Stimulated activated CD8-positive, alpha-beta memory T cell treated with anti-CD3 and anti-CD28 coated beads, Interleukin-4, amount 100 ng/mL, for 48 hours (primary cell): ENCODE results near the gene NUP107.
A peak's percentile ranks its signal among the peaks of the same experiment; 100 is the strongest.
"Not testable (repeated sequence)": the region's sequence is repeated elsewhere in the genome, so short reads cannot be mapped to it uniquely, and the experiment has no call there.

ENCODE experiments used
- DNase-seq: peaks from one replicate; pipeline ENCODE4 v3.0.0-alpha.2; 2020

NUP107 gene

DNA sequence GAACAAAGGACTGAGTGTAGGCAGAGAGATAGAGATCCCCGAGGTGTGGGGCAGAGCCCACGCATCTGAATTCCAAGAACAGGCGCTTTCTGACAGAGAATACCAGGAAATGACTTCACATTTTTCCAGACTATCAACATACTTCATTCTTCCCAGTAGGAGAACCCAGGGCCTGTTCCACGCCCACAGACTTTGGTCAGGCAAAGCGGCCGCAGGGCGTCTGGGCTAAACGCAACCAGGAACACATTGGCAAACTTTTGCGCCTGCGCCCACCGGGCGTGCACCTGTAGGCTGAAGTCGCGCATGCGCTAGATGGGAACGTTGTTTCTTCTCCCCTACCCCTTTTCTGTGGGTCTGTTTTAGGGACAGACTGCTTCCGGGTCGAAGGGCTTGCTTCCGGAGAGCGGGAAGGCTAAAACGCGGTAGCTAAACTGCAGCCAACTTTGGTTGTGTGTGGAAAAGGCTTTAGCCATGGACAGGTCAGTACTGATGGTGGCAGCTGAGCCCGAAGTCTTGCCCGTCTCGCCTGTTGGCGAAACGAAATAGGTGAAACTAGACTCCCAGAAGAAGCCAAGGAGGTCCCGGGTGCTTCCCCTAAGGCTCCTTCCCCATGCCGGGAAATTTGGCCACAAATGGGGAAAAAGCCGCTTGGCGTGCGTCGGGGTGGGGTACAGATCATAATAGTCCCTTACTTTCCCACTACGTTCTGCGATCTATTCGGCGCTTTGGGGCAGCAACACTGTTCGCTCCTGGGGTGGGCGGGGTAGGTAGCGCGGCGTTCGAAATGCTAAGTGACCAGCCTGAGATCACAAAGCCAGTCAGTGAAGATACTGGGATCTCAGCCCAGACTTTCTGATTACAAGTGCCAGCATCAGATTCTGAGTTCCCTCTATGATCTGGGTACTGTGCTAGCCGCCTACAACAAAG is at the start of gene NUP107:
NUP107 (plus strand) TSS at position 384 of the 927 bp plus-strand sequence; CDS start at position 472, 88 bp downstream.
- DNase-seq: peak; percentile 98

- not testable (repeated sequence) for DNase-seq
Observed at GRCh38 chr12:68637439-68637838, 49.3 kb upstream of the NUP107 start.

DNA sequence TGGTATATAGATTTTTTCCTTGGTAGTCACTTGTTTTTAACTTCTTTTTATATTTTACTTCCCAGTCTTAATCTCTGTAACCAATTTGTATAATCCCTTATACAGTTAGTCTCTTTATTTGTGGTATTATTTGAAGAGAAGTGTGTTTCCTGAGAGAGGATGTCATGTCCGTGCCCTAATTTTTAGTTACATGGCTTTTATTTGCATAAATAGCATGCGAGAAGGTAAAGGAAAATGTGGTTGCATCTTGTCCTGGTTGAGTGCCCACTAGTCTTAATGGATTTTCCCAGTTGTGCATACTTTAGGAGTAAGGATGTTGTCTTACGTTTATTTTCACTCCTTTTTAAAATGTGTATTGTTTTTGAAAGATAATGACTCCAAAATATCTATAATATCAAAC is 48.6 kb upstream of the NUP107 start:
- DNase-seq: no peak

DNA sequence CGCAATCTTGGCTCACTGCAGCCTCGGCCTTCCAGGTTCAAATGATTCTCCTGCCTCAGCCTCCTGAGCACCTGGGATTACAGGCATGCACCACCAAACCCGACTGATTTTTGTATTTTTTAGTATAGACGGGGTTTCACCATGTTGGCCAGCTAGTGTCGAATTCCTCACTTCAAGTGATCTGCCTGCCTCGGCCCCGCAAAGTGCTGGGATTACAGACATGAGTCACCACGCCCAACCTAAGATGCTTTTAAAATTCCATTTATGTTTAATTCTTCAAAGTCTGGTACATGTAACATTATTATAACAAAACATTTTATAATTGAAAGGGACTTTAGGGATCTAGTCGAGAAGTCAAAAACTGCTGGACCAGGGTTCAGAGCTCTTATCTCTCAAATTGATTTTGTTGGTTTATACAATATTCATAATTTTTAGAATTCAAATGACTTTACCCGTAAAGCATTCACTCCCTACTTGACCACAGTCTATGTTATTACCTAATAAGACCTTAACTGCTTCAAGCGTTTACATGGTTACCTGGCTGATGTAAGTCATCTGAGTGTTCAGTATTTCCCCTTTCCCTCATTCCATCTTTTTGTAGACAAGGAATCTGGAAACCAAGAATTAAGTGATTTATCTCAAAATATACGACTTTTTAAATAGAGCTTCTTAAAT is 47.9 kb upstream of the NUP107 start:
- no peak for DNase-seq

DNA sequence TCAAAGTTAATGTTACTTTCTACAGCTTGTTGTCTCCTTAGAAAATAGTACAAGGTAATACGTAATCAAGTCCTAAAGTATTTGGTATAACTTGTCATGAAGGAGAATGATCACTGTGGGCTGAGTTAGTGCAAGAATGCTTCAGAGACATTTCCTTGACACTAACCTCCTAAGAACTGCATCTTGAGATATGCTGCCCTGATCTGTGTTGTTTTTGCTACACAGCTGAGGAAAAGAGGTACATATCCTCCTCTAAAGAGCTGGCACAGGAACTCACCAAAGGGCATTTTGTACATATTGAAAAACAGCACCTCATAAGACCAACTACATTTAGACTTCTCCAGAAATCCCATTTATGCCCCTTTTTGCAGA is 47.4 kb upstream of the NUP107 start:
- DNase-seq: no peak

DNA sequence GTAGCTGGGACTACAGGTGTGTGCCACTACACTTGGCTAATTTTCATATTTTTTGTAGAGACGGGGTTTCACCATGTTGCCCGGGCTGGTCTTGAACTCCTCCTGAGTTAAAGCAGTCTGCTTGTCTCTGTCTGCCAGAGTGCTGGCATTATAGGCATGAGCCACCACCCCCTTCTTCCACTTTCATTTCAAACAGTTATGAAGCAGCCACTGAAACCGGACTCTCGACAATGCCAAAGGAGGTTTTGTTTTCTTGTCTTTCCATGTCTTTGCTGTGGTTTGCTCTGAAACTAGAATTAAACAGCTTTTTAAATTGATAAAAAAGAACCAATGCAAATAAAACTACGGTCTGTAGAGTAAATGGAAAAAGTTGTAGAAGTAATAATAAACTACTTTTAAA is 45.6 kb upstream of the NUP107 start:
- DNase-seq: peak; percentile 50

GRCh38 chr12:68646484-68646883 is 40.3 kb upstream of the NUP107 start:
- DNase-seq: no peak

GRCh38 chr12:68647507-68647906 is 39.3 kb upstream of the NUP107 start:
- DNase-seq: no peak

DNA sequence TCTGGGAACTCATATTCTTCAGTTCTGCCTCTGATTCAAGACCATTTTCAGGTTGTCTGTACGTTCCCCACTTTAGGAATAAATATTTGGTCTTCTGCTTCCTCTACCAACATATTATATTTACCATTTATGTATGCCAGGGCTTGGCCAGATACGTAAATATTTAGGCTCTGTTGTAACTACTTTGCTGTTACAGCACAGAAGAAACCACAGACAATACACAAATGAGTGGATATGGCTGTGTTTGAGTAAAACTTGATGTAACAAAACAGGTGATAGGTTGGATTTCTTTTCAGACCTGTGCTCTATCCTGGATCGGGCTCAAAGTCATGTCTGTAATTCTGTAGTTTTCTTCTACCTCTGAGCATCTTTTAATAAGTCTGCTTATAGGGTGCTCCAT is 38.6 kb upstream of the NUP107 start:
- no peak for DNase-seq

GRCh38 chr12:68665016-68665569 is 21.7 kb upstream of the NUP107 start:
- no peak for DNase-seq

- DNase-seq: no peak
Observed at GRCh38 chr12:68667291-68667690, 19.5 kb upstream of the NUP107 start.

DNA sequence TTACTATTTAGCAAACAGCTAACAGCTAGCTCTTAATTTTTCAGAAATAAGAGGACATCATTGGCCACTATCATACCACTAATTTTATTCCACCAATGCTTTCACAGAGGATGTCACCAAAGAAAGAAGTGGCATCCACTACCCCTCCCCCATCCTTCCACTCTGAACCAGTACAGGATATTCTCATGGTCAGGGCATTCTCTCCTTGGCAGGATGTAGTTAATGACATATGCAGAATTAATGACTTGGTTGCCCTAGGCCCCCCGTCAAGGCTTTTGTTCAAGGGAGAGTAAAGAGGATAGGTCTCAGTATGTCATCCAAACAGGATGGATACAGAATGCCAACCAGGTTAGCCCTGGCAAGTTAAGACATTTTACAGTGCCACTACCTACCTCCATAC is 18.9 kb upstream of the NUP107 start:
- DNase-seq: no peak

- no peak for DNase-seq
Observed at GRCh38 chr12:68671179-68671578, 15.6 kb upstream of the NUP107 start.

DNA sequence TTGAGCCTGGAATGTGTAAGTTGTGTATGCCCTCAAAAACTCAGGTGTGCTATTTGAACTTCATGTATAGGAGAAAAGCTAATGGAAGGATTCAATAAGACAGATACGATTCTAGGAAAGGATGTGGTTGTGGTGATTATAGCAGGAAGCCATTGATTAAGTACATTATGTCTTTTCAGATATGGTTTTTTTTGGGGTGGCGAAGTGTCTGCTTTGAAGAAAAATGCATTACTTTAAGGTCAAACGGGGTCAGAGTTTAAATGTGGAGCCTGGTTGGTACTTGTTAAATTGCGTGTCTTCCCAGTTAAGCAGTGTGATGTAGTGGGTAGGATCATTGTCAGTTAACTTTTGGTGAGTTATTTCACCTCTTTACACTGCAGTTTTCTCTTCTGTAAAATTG is 13.0 kb upstream of the NUP107 start:
- DNase-seq: no peak

GRCh38 chr12:68674376-68674775 is 12.4 kb upstream of the NUP107 start:
- no peak for DNase-seq

DNA sequence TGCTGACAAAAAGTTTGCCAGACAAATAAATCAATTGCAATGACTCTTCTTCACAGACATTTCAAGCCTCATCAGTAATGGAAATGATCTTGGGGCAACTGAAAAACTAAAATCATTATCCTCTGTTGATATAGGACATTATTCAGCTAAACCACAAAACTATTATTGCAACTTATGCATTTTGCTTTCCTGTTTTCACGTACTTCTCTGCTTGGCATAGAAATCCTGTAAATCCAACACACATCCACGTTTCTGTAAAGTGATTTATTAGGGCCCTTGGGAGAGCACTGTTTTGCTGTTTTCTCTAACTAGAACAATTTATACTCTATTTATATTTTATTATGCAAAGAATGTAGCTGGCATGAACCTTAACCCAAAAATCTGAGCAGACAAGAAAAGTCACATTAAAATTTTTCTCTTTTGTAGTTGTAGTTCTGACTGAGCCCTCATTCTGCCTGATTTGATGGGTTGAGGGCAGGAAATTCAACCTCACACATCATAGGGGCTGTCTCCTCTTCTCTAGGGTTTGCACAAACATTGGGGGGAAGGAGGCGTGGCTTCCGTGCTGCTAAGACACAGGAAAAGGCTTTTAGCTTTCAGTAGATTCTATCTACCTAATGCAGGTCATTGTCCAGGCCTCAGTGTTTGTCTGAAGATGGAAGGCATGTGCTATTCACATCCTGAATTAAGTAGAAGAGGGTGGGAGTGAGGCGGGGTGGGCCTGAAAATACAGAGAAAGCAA is 11.5 kb upstream of the NUP107 start:
- DNase-seq: peak; percentile 71

DNA sequence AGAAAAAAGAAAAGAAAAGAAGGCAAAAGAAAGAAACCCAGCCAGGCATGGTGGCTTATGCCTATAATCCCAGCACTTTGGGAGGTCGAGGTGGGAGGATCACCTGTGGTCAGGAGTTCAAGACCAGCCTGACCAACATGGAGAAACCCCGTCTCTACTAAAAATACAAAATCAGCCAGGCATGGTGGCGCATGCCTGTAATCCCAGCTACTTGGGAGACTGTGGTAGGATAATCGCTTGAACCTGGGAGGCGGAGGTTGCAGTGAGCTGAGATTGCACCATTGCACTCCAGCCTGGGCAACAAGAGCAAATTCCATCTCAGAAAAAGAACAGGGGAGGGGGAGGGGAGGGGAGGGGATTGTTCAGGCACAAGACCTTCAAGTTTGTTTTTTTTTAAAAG is 9.9 kb upstream of the NUP107 start:
- DNase-seq: not testable (repeated sequence)

DNA sequence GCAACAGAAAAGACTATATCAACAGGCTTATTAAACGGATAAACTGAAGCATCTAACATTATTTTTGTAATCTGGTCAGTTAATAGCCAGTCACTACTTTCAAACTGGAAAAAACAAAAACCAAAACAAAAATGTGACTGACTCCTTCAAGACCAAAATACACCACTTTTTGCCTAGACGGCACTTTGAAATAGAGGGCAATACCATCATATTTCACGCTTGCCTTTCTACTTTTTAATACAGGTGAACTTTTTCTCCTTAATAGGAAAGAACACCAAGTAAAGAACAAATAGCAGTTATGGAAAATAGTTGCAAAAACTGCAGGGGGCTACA is 550 bp upstream of the NUP107 start:
- no peak for DNase-seq

DNA sequence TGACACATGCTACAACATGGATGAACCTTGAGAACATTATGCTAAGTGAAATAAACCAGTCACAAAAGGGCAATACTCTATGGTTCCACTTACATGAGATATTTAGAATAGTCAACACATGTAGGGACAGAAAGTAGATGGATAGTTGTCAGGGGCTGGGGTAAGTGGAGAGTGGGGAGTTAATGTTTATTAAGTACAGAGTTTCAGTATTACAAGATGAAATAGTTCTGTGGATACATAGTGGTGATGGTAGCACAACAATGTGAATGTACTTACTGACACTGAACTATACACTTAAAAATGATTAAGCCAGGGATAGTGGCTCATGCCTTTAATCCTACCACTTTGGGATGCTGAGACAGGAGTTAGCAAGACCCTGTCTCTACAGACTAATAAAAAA is 8.7 kb downstream of the NUP107 start:
- DNase-seq: no peak

DNA sequence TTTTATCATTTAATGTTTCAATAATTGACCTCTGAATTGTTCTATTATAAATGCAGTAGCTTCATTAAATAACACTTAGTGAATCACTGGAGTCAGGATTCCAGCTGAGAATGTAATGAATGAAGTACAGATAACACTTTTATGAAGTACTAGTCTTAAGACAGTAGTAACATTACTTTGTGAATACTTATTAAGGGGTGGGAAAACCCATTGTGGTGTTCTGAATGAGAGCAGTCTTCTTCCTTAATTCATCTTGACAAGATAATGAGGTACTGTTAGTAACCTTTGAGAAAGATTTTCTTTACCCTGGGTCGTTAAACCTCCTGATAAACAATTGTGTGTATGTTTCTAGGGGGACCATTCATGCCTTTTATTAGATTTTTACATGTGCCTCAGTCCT is 12.7 kb downstream of the NUP107 start:
- DNase-seq: no peak

- no peak for DNase-seq
Observed at GRCh38 chr12:68727776-68728175, 41.0 kb downstream of the NUP107 start.

DNA sequence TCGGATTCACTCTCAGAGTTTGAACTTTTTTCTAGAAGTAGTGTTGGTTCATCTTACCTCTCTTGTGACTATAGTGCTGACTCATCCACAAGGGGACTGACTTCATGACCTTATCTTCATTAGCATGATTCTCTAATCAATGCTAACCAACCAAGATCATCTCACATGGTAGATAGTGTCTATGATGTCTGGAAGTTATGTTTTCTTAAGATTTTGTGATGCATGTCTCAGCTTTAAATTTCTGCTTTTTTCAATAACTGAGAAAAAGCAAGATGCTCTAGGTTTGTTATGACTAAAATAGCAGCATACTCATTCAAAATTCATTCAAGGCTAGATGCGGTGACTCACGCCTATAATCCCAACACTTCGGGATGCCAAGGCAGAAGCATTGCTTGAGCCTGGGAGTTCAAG is 46.9 kb downstream of the NUP107 start:
- no peak for DNase-seq

- DNase-seq: no peak
Observed at GRCh38 chr12:68739891-68740290, 53.1 kb downstream of the NUP107 start.
